ENCODE measurements around the gene TRIM2. TPM values are rescaled to one million over a fixed set of nuclear protein-coding genes. Genes with fewer than 3 reads are reported as not detected.

Gene TRIM2
- total RNA-seq, 1 donor: 38.0 TPM

GRCh38 chr4:153177841-153178240 lies 26.4 kb upstream of the TRIM2 start:
- no peak for TF ChIP-seq CTCF (IDR thresholded peaks at IDR 0.05; ENCODE audit: insufficient read depth, low read depth, low read length)
- H3K4me3 ChIP-seq (ENCODE audit: low read depth, low read length): no peak overlapping the region
- no peak for DNase-seq (ENCODE audit: low read depth)

DNA sequence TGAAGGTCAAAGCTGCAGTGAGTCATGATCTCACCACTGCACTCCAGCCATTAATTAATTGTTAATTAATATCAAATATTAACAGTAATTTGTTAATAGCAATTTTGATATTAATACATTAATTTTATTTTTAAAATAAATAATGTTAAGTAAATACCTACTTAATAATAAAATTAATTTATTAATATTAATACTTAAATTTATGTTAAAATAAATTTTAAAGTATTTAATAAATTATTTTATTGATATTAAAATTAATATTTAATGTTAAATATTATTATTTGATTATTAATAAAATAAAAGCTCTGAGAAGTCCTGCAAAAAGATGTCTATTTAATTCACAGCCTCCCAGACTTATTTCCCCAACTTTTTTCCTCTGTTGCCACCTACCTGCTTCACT lies 25.1 kb upstream of the TRIM2 start:
- H3K4me3 ChIP-seq (ENCODE audit: low read depth, low read length): no peak overlapping the region
- no peak for DNase-seq (ENCODE audit: low read depth)
- no peak for TF ChIP-seq CTCF (IDR thresholded peaks at IDR 0.05; ENCODE audit: insufficient read depth, low read depth, low read length)

DNA sequence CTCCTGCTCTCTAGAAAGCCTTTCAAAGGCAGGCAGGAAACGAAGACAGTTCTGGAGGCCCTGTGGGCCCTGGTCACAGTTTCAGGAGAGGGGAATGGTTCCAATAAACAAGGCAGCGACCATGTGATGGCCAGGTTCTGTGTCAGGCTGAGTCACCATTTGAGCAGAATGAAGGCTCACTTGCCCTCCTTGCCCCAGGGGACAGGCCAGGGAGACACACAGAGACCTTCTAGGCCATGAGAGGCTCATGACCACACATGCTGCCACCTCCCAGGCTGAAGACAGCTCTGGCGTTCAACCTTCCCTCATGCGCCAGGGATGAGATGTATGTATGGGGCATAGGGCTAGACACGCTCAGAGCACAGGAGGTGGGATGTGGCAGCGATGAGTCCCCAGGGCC lies 22.9 kb upstream of the TRIM2 start:
- H3K4me3 ChIP-seq (ENCODE audit: low read depth, low read length): no peak overlapping the region
- no peak for DNase-seq (ENCODE audit: low read depth)
- no peak for TF ChIP-seq CTCF (IDR thresholded peaks at IDR 0.05; ENCODE audit: insufficient read depth, low read depth, low read length)

DNA sequence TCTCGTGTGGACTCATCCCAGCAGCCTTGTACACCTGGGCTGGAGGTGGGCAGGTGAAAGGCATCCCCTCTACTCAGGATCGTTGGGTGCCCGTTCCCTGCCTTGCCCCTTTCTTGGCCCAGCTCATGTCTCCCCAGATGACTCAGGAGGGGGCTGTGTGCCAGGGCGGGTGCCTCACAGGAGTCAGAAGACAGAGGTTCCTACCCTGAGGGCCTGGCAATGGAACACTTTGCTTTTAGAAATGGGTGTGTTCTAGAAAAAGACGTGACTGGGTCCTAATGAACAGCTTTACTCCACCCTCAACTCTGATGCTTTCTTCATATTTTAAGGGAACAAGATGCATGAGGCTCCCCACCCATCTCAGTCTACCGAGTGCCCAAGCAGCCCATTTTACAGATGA lies 22.5 kb upstream of the TRIM2 start:
- TF ChIP-seq CTCF (IDR thresholded peaks at IDR 0.05; ENCODE audit: insufficient read depth, low read depth, low read length): no peak
- H3K4me3 ChIP-seq (ENCODE audit: low read depth, low read length): no peak overlapping the region
- DNase-seq (ENCODE audit: low read depth): no peak

- H3K4me3 ChIP-seq (ENCODE audit: low read depth, low read length): no peak overlapping the region
- DNase-seq (ENCODE audit: low read depth): no peak
- no peak for TF ChIP-seq CTCF (IDR thresholded peaks at IDR 0.05; ENCODE audit: insufficient read depth, low read depth, low read length)
Measured at GRCh38 chr4:153183146-153183545, 21.1 kb upstream of the TRIM2 start.

- DNase-seq (ENCODE audit: low read depth): no peak
- TF ChIP-seq CTCF (IDR thresholded peaks at IDR 0.05; ENCODE audit: insufficient read depth, low read depth, low read length): no peak
- H3K4me3 ChIP-seq (ENCODE audit: low read depth, low read length): no peak overlapping the region
Measured at GRCh38 chr4:153185331-153185852, 18.9 kb upstream of the TRIM2 start.

DNA sequence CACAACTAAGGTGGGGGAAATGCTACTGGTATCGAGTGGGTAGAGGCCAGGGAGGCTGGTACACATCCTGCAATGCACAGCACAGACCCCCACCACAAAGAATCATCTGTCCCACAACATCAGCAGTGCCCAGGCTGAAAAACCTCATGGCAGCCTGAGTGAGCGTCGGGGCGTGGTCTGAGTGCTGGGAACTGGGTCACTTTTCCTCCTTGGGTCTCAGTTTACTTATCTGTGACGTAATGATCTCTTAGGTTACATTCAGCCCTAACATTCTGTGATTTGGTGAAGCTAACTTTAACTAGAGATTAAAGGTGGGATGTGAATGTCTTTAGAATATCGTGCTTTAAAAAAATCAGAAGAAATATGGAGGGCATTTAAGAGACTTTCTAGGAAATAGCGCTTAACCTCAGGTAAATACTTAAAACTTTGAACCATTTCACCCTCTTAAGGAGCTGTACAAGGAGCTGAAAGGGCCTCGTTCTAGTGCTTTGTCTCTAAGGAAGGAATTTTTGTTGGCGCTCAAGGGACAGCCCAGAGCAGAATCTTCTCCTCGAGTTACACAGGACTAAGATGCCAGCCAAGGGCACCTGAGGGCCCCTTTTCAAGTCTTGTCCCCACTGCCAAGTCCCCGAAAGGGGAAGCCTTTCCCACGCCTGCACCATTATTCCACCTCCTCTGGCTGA lies 18.1 kb upstream of the TRIM2 start:
- no peak overlapping the region for H3K4me3 ChIP-seq (ENCODE audit: low read depth, low read length)
- DNase-seq (ENCODE audit: low read depth): no peak
- TF ChIP-seq CTCF (IDR thresholded peaks at IDR 0.05; ENCODE audit: insufficient read depth, low read depth, low read length): no peak

All from fibroblast of villous mesenchyme (primary cell).